ENCODE results near the gene PDCD7. TPM values are rescaled to one million over a fixed set of nuclear protein-coding genes. Genes with fewer than 3 reads are reported as not detected.

The PDCD7 gene
- total RNA-seq, 2 donors from 2014 or later, result 20.7 to 21.2 TPM

DNA sequence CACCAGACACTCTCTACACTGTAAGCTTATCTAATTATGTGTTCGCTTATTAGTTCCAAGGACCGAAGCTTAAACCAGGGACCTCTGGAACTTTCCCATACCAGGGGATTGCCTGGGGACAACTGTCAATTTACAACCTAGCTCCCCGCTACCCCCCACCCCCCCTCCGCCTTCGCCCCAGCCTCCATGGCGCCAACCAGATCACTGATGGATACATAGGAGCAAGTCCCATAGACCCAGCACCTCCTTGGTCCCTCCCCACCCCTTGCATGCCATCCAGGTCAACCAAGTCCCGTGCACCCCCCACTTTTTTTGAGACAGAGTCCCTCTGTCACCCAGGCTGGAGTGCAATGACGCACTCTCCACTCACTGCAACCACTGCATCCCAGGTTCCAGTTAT, 930 bp upstream of the PDCD7 start:
- no peaks in the 10 kb centered on the region for H3K4me1 ChIP-seq
- no peaks in the 10 kb centered on the region for H3K9me3 ChIP-seq
- H3K27me3 ChIP-seq, result no peaks in the 10 kb centered on the region
- TF ChIP-seq, protein P1, sequence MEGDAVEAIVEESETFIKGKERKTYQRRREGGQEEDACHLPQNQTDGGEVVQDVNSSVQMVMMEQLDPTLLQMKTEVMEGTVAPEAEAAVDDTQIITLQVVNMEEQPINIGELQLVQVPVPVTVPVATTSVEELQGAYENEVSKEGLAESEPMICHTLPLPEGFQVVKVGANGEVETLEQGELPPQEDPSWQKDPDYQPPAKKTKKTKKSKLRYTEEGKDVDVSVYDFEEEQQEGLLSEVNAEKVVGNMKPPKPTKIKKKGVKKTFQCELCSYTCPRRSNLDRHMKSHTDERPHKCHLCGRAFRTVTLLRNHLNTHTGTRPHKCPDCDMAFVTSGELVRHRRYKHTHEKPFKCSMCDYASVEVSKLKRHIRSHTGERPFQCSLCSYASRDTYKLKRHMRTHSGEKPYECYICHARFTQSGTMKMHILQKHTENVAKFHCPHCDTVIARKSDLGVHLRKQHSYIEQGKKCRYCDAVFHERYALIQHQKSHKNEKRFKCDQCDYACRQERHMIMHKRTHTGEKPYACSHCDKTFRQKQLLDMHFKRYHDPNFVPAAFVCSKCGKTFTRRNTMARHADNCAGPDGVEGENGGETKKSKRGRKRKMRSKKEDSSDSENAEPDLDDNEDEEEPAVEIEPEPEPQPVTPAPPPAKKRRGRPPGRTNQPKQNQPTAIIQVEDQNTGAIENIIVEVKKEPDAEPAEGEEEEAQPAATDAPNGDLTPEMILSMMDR (IDR thresholded peaks at IDR 0.05), result no peak
- no peak overlapping the region for H3K9ac ChIP-seq (ENCODE audit: low read depth in 2 of 2, low read length in 2 of 2)
- intact Hi-C loops (cut with DNase I), result no loop called here
- no peaks in the 10 kb centered on the region for H3K36me3 ChIP-seq
- no peak overlapping the region for H3K27ac ChIP-seq
- no peak overlapping the region for H3K4me3 ChIP-seq
- no peak for DNase-seq

DNA sequence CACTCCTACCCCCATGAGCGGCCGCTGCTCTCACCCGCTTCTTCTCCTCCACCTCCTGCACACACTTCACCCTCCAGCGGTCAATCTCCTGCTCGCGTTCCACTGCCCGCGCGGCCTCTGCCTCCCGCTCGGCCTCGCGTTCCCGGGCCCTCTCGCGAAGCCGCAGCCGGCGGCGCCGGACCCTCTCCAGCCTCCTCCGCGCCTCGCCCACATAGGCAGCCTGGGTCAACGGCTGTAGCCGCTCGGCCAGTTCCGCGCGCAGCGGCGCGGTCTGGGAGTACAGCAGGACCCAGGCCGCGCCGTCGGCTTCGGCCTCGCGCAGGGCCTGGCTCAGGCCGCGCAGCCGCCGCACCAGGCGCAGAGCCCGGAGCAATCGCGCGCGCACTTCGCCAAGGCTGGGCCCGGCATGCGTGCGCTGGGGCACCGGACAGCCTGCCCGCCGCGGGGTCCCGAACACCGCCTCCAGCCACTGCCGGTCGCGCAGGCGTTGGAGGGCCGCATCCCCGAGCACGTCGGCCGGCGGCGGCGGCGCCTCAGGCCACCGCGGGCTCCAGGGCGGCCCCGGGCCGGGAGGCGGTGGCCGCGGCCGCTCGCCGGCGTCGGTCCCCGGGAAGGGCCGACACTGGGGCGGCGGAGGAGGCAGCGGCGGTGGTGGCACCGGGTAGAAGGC, 595 bp downstream of the PDCD7 start:
- peak; percentile 32 for DNase-seq
- Histone ChIP-seq H3K27me3 (no peaks in the 10 kb centered on the region), H3K27ac (peak overlapping the region; percentile 83), H3K4me1 (no peaks in the 10 kb centered on the region), H3K4me3 (peak overlapping the region; percentile 83), H3K9ac (ENCODE audit: low read depth in 2 of 2, low read length in 2 of 2) (peak overlapping the region; percentile 81 to 89), H3K36me3 (peaks cover 4% of the 10 kb centered on the region), H3K9me3 (no peaks in the 10 kb centered on the region)
- intact Hi-C loops (cut with DNase I), result no loop called here
- TF ChIP-seq, protein P1 (IDR thresholded peaks at IDR 0.05), result no peak

DNA sequence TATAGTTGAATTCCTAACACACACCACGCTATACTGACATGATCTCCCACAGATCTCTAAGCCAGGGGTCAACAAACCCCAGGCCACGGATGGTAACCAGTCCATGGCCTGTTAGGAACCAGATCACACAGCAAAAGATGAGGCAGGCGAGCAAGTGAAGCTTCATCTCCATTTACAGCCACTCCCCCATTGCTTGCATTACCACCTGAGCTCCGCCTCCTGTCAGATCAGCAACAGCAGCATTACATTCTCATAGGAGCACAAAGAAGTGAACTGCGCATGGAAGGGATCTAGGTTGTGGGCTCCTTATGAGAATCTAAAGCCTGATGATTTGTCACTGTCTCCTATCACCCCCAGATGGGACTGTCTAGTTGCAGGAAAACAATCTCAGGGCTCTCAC, 2.7 kb downstream of the PDCD7 start:
- Histone ChIP-seq H3K9me3 (no peaks in the 10 kb centered on the region), H3K4me3 (no peak overlapping the region), H3K9ac (ENCODE audit: low read depth in 2 of 2, low read length in 2 of 2) (no peak overlapping the region), H3K4me1 (no peaks in the 10 kb centered on the region), H3K36me3 (peaks cover 4% of the 10 kb centered on the region), H3K27ac (no peak overlapping the region), H3K27me3 (no peaks in the 10 kb centered on the region)
- intact Hi-C loops (cut with DNase I), result no loop called here
- TF ChIP-seq, protein P1 (IDR thresholded peaks at IDR 0.05), result no peak
- no peak for DNase-seq

DNA sequence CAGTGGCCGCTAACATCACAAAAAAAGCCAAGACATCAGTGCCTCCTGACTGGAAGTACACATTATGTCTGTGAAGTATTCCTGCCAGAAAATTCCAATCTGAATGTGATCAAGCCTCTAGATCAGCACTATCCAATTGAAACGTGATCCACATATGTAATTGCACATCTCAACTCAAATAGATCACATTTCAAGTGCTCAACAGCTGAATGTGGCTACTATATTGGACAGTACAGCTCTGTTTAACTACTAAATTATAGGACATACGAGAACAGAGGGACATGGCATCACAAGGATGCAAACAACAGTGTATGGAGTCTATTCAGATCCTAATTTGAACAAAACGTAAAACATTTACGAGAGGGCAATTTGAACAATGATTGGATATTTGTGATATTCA, 18.1 kb downstream of the PDCD7 start:
- no peaks in the 10 kb centered on the region for H3K9me3 ChIP-seq
- H3K36me3 ChIP-seq, result peaks cover 22% of the 10 kb centered on the region
- intact Hi-C loops (cut with DNase I), result no loop called here
- no peak overlapping the region for H3K4me3 ChIP-seq
- TF ChIP-seq, protein P1 (IDR thresholded peaks at IDR 0.05), result no peak
- no peaks in the 10 kb centered on the region for H3K27me3 ChIP-seq
- DNase-seq, result no peak
- no peaks in the 10 kb centered on the region for H3K4me1 ChIP-seq
- no peak overlapping the region for H3K9ac ChIP-seq (ENCODE audit: low read depth in 2 of 2, low read length in 2 of 2)
- H3K27ac ChIP-seq, result no peak overlapping the region

- DNase-seq, result no peak
- H3K4me3 ChIP-seq, result no peak within 1 kb of the TSS
- H3K9me3 ChIP-seq, result no peaks in the 10 kb centered on the region
- no peak within 1 kb of the TSS for H3K9ac ChIP-seq (ENCODE audit: low read depth in 2 of 2, low read length in 2 of 2)
- no peaks in the 10 kb centered on the region for H3K27me3 ChIP-seq
- TF ChIP-seq, protein P1 (IDR thresholded peaks at IDR 0.05), result no peak
- no peaks in the 10 kb centered on the region for H3K4me1 ChIP-seq
- H3K36me3 ChIP-seq, result peaks cover 22% of the 10 kb centered on the region
- no peak within 1 kb of the TSS for H3K27ac ChIP-seq
- intact Hi-C loops (cut with DNase I), result no loop called here
Measured at GRCh38 chr15:65115086-65115485, 18.5 kb downstream of the PDCD7 start, which contains the start of gene UBAP1L. UBAP1L (minus strand) TSS chr15:65115200; CDS start chr15:65106215, 8,985 bp downstream.
